Measurements from ENCODE around the gene SNAPC2.
"Not testable (repeated sequence)": the region's sequence is repeated elsewhere in the genome, so short reads cannot be mapped to it uniquely, and the experiment has no call there.

SNAPC2 gene

DNA sequence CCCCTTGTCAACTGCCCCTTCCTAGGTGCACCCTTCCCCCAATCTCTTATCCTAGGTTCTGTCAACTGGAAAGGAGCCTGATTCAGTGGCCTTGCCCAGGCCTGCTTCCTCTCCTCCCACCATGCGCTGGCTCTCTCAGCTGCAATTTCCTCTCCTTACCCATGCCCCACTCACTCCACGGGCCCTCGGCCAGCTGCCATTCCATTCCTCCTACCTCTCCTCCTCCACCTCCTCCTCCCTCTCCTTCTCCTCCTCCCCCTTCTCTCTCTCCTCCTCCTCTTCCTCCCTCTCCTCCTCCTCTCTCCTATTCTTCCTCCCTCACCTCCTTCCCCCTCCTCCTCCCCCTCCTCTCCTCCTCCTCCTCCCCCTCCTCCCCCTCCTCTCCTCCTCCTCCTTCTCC, 32.9 kb downstream of the SNAPC2 start:
- ATAC-seq (ENCODE audit: low read depth) (peak; percentile 85), DNase-seq (ENCODE audit: low spot score) (no peak)
- Histone ChIP-seq H3K4me1 (ENCODE audit: insufficient read depth, poor library complexity, severe bottlenecking) (peaks cover 3% of the 10 kb centered on the region), H3K27me3 (ENCODE audit: insufficient read depth, poor library complexity, severe bottlenecking) (no peaks in the 10 kb centered on the region), H3K36me3 (ENCODE audit: low read depth) (no peaks in the 10 kb centered on the region), H3K4me3 (ENCODE audit: severe bottlenecking) (no peak overlapping the region), H3K9me3 (ENCODE audit: severe bottlenecking) (no peaks in the 10 kb centered on the region), H3K27ac (ENCODE audit: poor library complexity, severe bottlenecking) (peak overlapping the region; percentile 23)
- TF ChIP-seq CTCF (IDR thresholded peaks at IDR 0.05; ENCODE audit: poor library complexity, severe bottlenecking) = no peak

GRCh38 chr19:7953576-7953975, 33.4 kb downstream of the SNAPC2 start:
- Histone ChIP-seq H3K9me3 (ENCODE audit: severe bottlenecking) (no peaks in the 10 kb centered on the region), H3K27ac (ENCODE audit: poor library complexity, severe bottlenecking) (no peak overlapping the region), H3K4me1 (ENCODE audit: insufficient read depth, poor library complexity, severe bottlenecking) (peaks cover 3% of the 10 kb centered on the region), H3K4me3 (ENCODE audit: severe bottlenecking) (no peak overlapping the region), H3K36me3 (ENCODE audit: low read depth) (no peaks in the 10 kb centered on the region), H3K27me3 (ENCODE audit: insufficient read depth, poor library complexity, severe bottlenecking) (no peaks in the 10 kb centered on the region)
- no peak for ATAC-seq (ENCODE audit: low read depth)
- TF ChIP-seq CTCF (IDR thresholded peaks at IDR 0.05; ENCODE audit: poor library complexity, severe bottlenecking) = no peak
- no peak for DNase-seq (ENCODE audit: low spot score)

DNA sequence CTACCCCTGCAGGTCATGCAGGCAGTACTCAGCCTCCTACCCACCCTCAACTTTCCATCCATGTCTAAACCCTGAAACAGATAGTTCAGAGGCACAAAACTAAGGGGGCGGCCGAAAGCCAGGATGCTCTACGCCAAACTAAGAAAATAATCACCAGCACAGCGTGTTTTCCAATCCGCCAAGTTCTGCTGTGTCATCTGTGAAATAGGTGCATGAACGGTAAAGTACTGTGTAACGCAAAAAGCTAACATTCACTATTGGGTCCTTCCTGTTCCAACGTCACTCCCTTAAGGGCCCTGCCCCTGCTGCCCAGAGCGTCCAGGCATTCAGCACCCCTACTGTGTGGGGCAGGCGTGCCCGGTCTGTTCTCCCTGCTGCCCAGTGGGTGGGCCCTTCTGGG, 35.6 kb downstream of the SNAPC2 start:
- Histone ChIP-seq H3K27me3 (ENCODE audit: insufficient read depth, poor library complexity, severe bottlenecking) (no peaks in the 10 kb centered on the region), H3K9me3 (ENCODE audit: severe bottlenecking) (no peaks in the 10 kb centered on the region), H3K36me3 (ENCODE audit: low read depth) (no peaks in the 10 kb centered on the region), H3K4me3 (ENCODE audit: severe bottlenecking) (no peak overlapping the region), H3K27ac (ENCODE audit: poor library complexity, severe bottlenecking) (no peak overlapping the region), H3K4me1 (ENCODE audit: insufficient read depth, poor library complexity, severe bottlenecking) (peaks cover 3% of the 10 kb centered on the region)
- no peak for ATAC-seq (ENCODE audit: low read depth)
- DNase-seq (ENCODE audit: low spot score) = no peak
- no peak for TF ChIP-seq CTCF (IDR thresholded peaks at IDR 0.05; ENCODE audit: poor library complexity, severe bottlenecking)

GRCh38 chr19:7959211-7959610, 39.1 kb downstream of the SNAPC2 start:
- no peak for TF ChIP-seq CTCF (IDR thresholded peaks at IDR 0.05; ENCODE audit: poor library complexity, severe bottlenecking)
- peaks cover 29% of the 10 kb centered on the region for H3K36me3 ChIP-seq (ENCODE audit: low read depth)
- ATAC-seq (ENCODE audit: low read depth) = no peak

GRCh38 chr19:7961082-7961481, 40.9 kb downstream of the SNAPC2 start:
- not testable (repeated sequence) for H3K9me3 ChIP-seq (ENCODE audit: severe bottlenecking); H3K27ac ChIP-seq (ENCODE audit: poor library complexity, severe bottlenecking); DNase-seq (ENCODE audit: low spot score); H3K27me3 ChIP-seq (ENCODE audit: insufficient read depth, poor library complexity, severe bottlenecking); ATAC-seq (ENCODE audit: low read depth); H3K4me3 ChIP-seq (ENCODE audit: severe bottlenecking); H3K4me1 ChIP-seq (ENCODE audit: insufficient read depth, poor library complexity, severe bottlenecking)
- peaks cover 44% of the 10 kb centered on the region for H3K36me3 ChIP-seq (ENCODE audit: low read depth)

More at GRCh38 chr19:7959211-7959610, 39.1 kb downstream of the SNAPC2 start:
- no peak for DNase-seq (ENCODE audit: low spot score)
- Histone ChIP-seq H3K9me3 (ENCODE audit: severe bottlenecking) (no peaks in the 10 kb centered on the region), H3K4me3 (ENCODE audit: severe bottlenecking) (no peak overlapping the region), H3K27ac (ENCODE audit: poor library complexity, severe bottlenecking) (no peak overlapping the region), H3K4me1 (ENCODE audit: insufficient read depth, poor library complexity, severe bottlenecking) (no peaks in the 10 kb centered on the region), H3K27me3 (ENCODE audit: insufficient read depth, poor library complexity, severe bottlenecking) (no peaks in the 10 kb centered on the region)

Data from RWPE2 (cell line).